ENCODE data around the gene NPHP4. TPM values are rescaled to one million over a fixed set of nuclear protein-coding genes. Genes with fewer than 3 reads are reported as not detected.

NPHP4 gene
- total and polyA plus RNA-seq, 5 donors from 2014 or later, result 0.29 to 13.2 (median 0.80) TPM

DNA sequence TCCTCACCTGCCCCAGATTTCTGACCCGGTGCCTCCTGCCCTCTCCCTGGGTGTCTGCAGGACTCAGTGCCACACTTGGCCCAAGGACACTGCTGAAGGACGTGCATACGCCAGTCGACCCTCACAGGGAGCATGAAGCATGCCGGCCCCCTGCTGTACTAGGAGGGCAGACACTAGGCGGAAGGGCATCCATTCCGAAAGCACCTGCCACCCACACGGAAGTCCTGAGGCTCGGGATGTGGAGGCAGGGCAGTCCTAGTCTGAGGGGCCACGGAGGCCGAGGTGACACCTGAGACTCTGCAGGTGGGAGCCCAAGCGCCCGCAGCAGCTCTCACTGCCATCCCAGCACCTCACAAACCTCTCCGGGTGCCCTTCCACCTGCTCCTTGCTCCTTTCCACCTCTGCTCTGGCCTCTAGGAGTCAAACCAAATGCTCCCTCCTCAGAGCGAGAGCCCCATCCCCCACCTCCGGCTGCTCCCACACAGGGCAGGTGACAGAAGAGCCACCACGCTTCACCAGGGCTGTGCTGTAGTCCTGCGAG, 2.4 kb downstream of the NPHP4 start:
- no peaks in the 10 kb centered on the region for H3K9me3 ChIP-seq (ENCODE audit: control insufficient read depth in 2 of 2, low read length in 2 of 2)
- no peak overlapping the region for H3K27ac Mint-ChIP-seq
- no peaks in the 10 kb centered on the region for H3K27me3 ChIP-seq (ENCODE audit: control insufficient read depth, insufficient read depth, low read length)
- no peak for ATAC-seq (ENCODE audit: low read depth in 2 of 2)
- H3K36me3 ChIP-seq (ENCODE audit: control insufficient read depth, insufficient read depth, low read length), result peaks cover 2% of the 10 kb centered on the region
- no peaks in the 10 kb centered on the region for H3K9me3 Mint-ChIP-seq
- H3K4me3 ChIP-seq (ENCODE audit: low read depth, low read length), result no peak overlapping the region
- H3K4me1 ChIP-seq (ENCODE audit: control insufficient read depth, insufficient read depth, low read length, poor library complexity, severe bottlenecking), result peaks cover 28% of the 10 kb centered on the region
- H3K36me3 Mint-ChIP-seq, result peaks cover 4% of the 10 kb centered on the region
- H3K4me3 Mint-ChIP-seq, result peak overlapping the region in 3 of 4 donors; percentile 52 to 94 (median 74)
- peaks cover 4 to 32% (median 17%) of the 10 kb centered on the region in 4 donors for H3K4me1 Mint-ChIP-seq
- peaks cover 5% of the 10 kb centered on the region for H3K27me3 Mint-ChIP-seq
- no peak for DNase-seq
- no peak overlapping the region for H3K27ac ChIP-seq (ENCODE audit: insufficient read depth, low read length, poor library complexity, severe bottlenecking)

- DNase-seq (no peak), ATAC-seq (ENCODE audit: low read depth in 2 of 2) (no peak)
- Mint-ChIP-seq H3K27ac (no peak overlapping the region), H3K36me3 (peaks cover 4% of the 10 kb centered on the region), H3K4me3 (peak overlapping the region in 2 of 4 donors; percentile 59 to 65), H3K9me3 (no peaks in the 10 kb centered on the region), H3K27me3 (peaks cover 5% of the 10 kb centered on the region), H3K4me1 (peaks cover 4 to 27% (median 13%) of the 10 kb centered on the region in 4 donors)
- H3K27me3 ChIP-seq (ENCODE audit: control insufficient read depth, insufficient read depth, low read length), result no peaks in the 10 kb centered on the region
- H3K9me3 ChIP-seq (ENCODE audit: control insufficient read depth in 2 of 2, low read length in 2 of 2), result no peaks in the 10 kb centered on the region
- peaks cover 3% of the 10 kb centered on the region for H3K36me3 ChIP-seq (ENCODE audit: control insufficient read depth, insufficient read depth, low read length)
- peaks cover 22% of the 10 kb centered on the region for H3K4me1 ChIP-seq (ENCODE audit: control insufficient read depth, insufficient read depth, low read length, poor library complexity, severe bottlenecking)
- H3K4me3 ChIP-seq (ENCODE audit: low read depth, low read length), result no peak overlapping the region
- H3K27ac ChIP-seq (ENCODE audit: insufficient read depth, low read length, poor library complexity, severe bottlenecking), result no peak overlapping the region
Observed at GRCh38 chr1:5989286-5989605, 3.0 kb downstream of the NPHP4 start.

- Histone ChIP-seq H3K36me3 (ENCODE audit: control insufficient read depth, insufficient read depth, low read length) (peaks cover 5% of the 10 kb centered on the region), H3K27me3 (ENCODE audit: control insufficient read depth, insufficient read depth, low read length) (no peaks in the 10 kb centered on the region), H3K27ac (ENCODE audit: insufficient read depth, low read length, poor library complexity, severe bottlenecking) (no peak overlapping the region), H3K4me3 (ENCODE audit: low read depth, low read length) (no peak overlapping the region), H3K9me3 (ENCODE audit: control insufficient read depth in 2 of 2, low read length in 2 of 2) (no peaks in the 10 kb centered on the region), H3K4me1 (ENCODE audit: control insufficient read depth, insufficient read depth, low read length, poor library complexity, severe bottlenecking) (peaks cover 17% of the 10 kb centered on the region)
- no peaks in the 10 kb centered on the region for H3K9me3 Mint-ChIP-seq
- peaks cover 4 to 22% (median 10%) of the 10 kb centered on the region in 4 donors for H3K4me1 Mint-ChIP-seq
- ATAC-seq (ENCODE audit: low read depth in 2 of 2) (no peak), DNase-seq (no peak)
- peaks cover 4% of the 10 kb centered on the region for H3K36me3 Mint-ChIP-seq
- H3K4me3 Mint-ChIP-seq, result peak overlapping the region; percentile 48 to 75 (median 62)
- H3K27ac Mint-ChIP-seq, result peak overlapping the region in 1 of 3 donors; percentile 42
- H3K27me3 Mint-ChIP-seq, result peaks cover 3% of the 10 kb centered on the region
Observed at GRCh38 chr1:5988596-5989285, 3.5 kb downstream of the NPHP4 start.

GRCh38 chr1:5986018-5986417, 6.2 kb downstream of the NPHP4 start:
- H3K9me3 Mint-ChIP-seq, result no peaks in the 10 kb centered on the region
- H3K27ac ChIP-seq (ENCODE audit: insufficient read depth, low read length, poor library complexity, severe bottlenecking), result no peak overlapping the region
- no peak overlapping the region for H3K4me3 ChIP-seq (ENCODE audit: low read depth, low read length)
- peaks cover 5 to 8% (median 8%) of the 10 kb centered on the region in 4 donors for H3K4me1 Mint-ChIP-seq
- H3K4me1 ChIP-seq (ENCODE audit: control insufficient read depth, insufficient read depth, low read length, poor library complexity, severe bottlenecking), result peaks cover 3% of the 10 kb centered on the region
- no peak overlapping the region for H3K4me3 Mint-ChIP-seq
- no peak for DNase-seq
- no peak for ATAC-seq (ENCODE audit: low read depth in 2 of 2)
- H3K9me3 ChIP-seq (ENCODE audit: control insufficient read depth in 2 of 2, low read length in 2 of 2), result no peaks in the 10 kb centered on the region
- H3K36me3 Mint-ChIP-seq, result peaks cover 11% of the 10 kb centered on the region
- H3K36me3 ChIP-seq (ENCODE audit: control insufficient read depth, insufficient read depth, low read length), result peaks cover 6% of the 10 kb centered on the region
- no peaks in the 10 kb centered on the region for H3K27me3 ChIP-seq (ENCODE audit: control insufficient read depth, insufficient read depth, low read length)
- H3K27me3 Mint-ChIP-seq, result no peaks in the 10 kb centered on the region
- H3K27ac Mint-ChIP-seq, result no peak overlapping the region

GRCh38 chr1:5985250-5985649, 7.0 kb downstream of the NPHP4 start:
- no peak overlapping the region for H3K4me3 ChIP-seq (ENCODE audit: low read depth, low read length)
- no peaks in the 10 kb centered on the region for H3K27me3 ChIP-seq (ENCODE audit: control insufficient read depth, insufficient read depth, low read length)
- no peaks in the 10 kb centered on the region for H3K9me3 ChIP-seq (ENCODE audit: control insufficient read depth in 2 of 2, low read length in 2 of 2)
- no peaks in the 10 kb centered on the region for H3K4me1 ChIP-seq (ENCODE audit: control insufficient read depth, insufficient read depth, low read length, poor library complexity, severe bottlenecking)
- Mint-ChIP-seq H3K27me3 (no peaks in the 10 kb centered on the region), H3K9me3 (no peaks in the 10 kb centered on the region), H3K36me3 (peaks cover 11% of the 10 kb centered on the region), H3K4me3 (no peak overlapping the region), H3K27ac (no peak overlapping the region), H3K4me1 (peaks cover 0 to 9% (median 5%) of the 10 kb centered on the region in 4 donors)
- no peak overlapping the region for H3K27ac ChIP-seq (ENCODE audit: insufficient read depth, low read length, poor library complexity, severe bottlenecking)
- no peak for DNase-seq
- no peak for ATAC-seq (ENCODE audit: low read depth in 2 of 2)
- peaks cover 6% of the 10 kb centered on the region for H3K36me3 ChIP-seq (ENCODE audit: control insufficient read depth, insufficient read depth, low read length)

DNA sequence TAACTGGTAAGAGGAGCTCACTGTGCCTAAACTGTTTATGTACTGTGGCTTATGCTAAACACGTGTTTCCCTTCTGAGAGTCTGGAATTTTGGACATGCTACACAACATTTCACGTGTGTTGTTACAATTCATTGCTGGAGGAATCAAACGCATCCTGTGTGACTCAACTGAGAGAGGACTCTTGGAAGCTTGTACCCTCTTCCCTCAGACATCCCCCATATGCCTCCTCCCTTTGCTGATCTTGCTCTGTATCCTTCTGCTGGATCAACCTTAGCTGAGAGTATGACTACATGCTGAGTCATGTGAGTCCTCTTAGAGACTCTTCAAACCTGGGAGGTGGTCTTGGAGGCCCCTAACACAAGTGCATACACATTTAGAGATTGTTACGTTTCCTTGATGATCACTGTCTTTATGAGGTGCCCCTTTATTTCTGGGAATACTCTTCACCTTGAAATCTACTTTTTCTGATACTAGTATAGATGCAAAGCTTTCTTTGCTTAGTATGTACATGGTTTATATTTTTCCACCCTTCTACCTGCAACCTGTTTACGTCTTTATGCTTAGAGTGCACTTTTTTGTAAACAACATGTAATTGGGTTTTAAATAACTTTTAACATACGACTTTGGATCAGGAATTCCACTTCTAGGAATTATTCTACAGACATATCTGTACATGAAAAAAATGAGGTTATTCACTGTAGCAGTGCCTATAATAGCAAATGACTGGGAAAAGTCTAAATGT, 8.7 kb downstream of the NPHP4 start:
- no peak for DNase-seq
- no peak overlapping the region for H3K4me3 ChIP-seq (ENCODE audit: low read depth, low read length)
- H3K9me3 ChIP-seq (ENCODE audit: control insufficient read depth in 2 of 2, low read length in 2 of 2), result no peaks in the 10 kb centered on the region
- no peaks in the 10 kb centered on the region for H3K4me1 ChIP-seq (ENCODE audit: control insufficient read depth, insufficient read depth, low read length, poor library complexity, severe bottlenecking)
- H3K9me3 Mint-ChIP-seq, result no peaks in the 10 kb centered on the region
- no peak for ATAC-seq (ENCODE audit: low read depth in 2 of 2)
- H3K36me3 ChIP-seq (ENCODE audit: control insufficient read depth, insufficient read depth, low read length), result peaks cover 6% of the 10 kb centered on the region
- no peaks in the 10 kb centered on the region for H3K27me3 Mint-ChIP-seq
- H3K27ac Mint-ChIP-seq, result no peak overlapping the region
- no peaks in the 10 kb centered on the region for H3K27me3 ChIP-seq (ENCODE audit: control insufficient read depth, insufficient read depth, low read length)
- H3K4me3 Mint-ChIP-seq, result peak overlapping the region in 1 of 4 donors; percentile 21
- peaks cover 0 to 13% (median 4%) of the 10 kb centered on the region in 4 donors for H3K4me1 Mint-ChIP-seq
- H3K36me3 Mint-ChIP-seq, result peaks cover 18% of the 10 kb centered on the region
- H3K27ac ChIP-seq (ENCODE audit: insufficient read depth, low read length, poor library complexity, severe bottlenecking), result no peak overlapping the region

DNA sequence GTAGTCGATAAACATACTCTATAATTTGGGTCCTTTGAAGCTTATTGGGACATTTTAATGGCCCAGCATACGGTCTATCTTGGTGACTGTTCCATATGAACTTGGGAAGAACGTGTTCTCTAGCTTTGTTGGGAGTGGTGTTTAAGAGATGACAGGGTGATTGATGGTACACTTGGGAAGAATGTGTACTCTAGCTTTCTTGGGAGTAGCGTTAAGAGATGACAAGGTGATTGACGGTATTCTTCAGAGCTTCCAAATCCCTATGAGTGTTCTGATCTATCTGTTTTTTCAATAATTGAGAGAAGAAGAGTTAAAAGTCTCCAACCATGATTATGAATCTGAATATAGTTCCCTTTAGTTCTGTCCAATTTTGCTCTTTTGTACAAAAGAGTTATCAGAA, 9.4 kb downstream of the NPHP4 start:
- no peaks in the 10 kb centered on the region for H3K27me3 Mint-ChIP-seq
- DNase-seq (no peak), ATAC-seq (ENCODE audit: low read depth in 2 of 2) (no peak)
- Histone ChIP-seq H3K9me3 (ENCODE audit: control insufficient read depth in 2 of 2, low read length in 2 of 2) (no peaks in the 10 kb centered on the region), H3K27ac (ENCODE audit: insufficient read depth, low read length, poor library complexity, severe bottlenecking) (no peak overlapping the region), H3K4me1 (ENCODE audit: control insufficient read depth, insufficient read depth, low read length, poor library complexity, severe bottlenecking) (no peaks in the 10 kb centered on the region), H3K36me3 (ENCODE audit: control insufficient read depth, insufficient read depth, low read length) (peaks cover 6% of the 10 kb centered on the region), H3K4me3 (ENCODE audit: low read depth, low read length) (no peak overlapping the region), H3K27me3 (ENCODE audit: control insufficient read depth, insufficient read depth, low read length) (no peaks in the 10 kb centered on the region)
- no peak overlapping the region for H3K4me3 Mint-ChIP-seq
- peaks cover 0 to 13% (median 5%) of the 10 kb centered on the region in 4 donors for H3K4me1 Mint-ChIP-seq
- no peak overlapping the region for H3K27ac Mint-ChIP-seq
- peaks cover 18% of the 10 kb centered on the region for H3K36me3 Mint-ChIP-seq
- H3K9me3 Mint-ChIP-seq, result no peaks in the 10 kb centered on the region
